GM12891 (cell line): ENCODE results near the gene RNU1-1. TPM values are rescaled to one million over a fixed set of nuclear protein-coding genes. Genes with fewer than 3 reads are reported as not detected.
"Not testable (repeated sequence)": the region's sequence is repeated elsewhere in the genome, so short reads cannot be mapped to it uniquely, and the experiment has no call there.

Experiments used
- DNase-seq: peaks from one replicate; pipeline ENCODE4 v3.0.0; 2011; ENCODE audit warnings: low spot score; ENCODE audit not compliant: insufficient read length
- FAIRE-seq: peaks from 2 replicates; lab custom pipeline; 2011; peaks lifted over from hg19 to GRCh38; lab: Jason Lieb, UNC
- POLR2A ChIP-seq: IDR thresholded peaks from 2 replicates; pipeline ENCODE4 v1.6.1; 2011; ENCODE audit warnings: low read depth, low read length, control low read depth
- POLR2AphosphoS5 ChIP-seq: IDR thresholded peaks from 2 replicates; pipeline ENCODE4 v1.6.1; 2011; ENCODE audit warnings: low read depth, low read length, control low read depth
- POU2F2 ChIP-seq: IDR thresholded peaks from 2 replicates; pipeline ENCODE4 v1.6.1; 2011; ENCODE audit warnings: low read depth, mild to moderate bottlenecking, control low read depth, low read length, moderate library complexity
- SPI1 ChIP-seq: IDR thresholded peaks from 2 replicates; pipeline ENCODE4 v1.6.1; 2011; ENCODE audit warnings: low read depth, low read length, control low read depth
- TAF1 ChIP-seq: IDR thresholded peaks from 2 replicates; pipeline ENCODE4 v1.6.1; 2011; ENCODE audit warnings: low read depth, low read length, control low read depth
- polyA plus RNA-seq: library from polyadenylated mRNA; unstranded; fragments of >200 nt; gene quantifications from one replicate; pipeline ENCODE4 v1.2.1, GENCODE V29; 2012; ENCODE audit warnings: low read depth, missing spikeins, inconsistent platforms; ENCODE audit not compliant: missing spikeins

Gene RNU1-1
- 40.8 TPM for polyA plus RNA-seq

DNA sequence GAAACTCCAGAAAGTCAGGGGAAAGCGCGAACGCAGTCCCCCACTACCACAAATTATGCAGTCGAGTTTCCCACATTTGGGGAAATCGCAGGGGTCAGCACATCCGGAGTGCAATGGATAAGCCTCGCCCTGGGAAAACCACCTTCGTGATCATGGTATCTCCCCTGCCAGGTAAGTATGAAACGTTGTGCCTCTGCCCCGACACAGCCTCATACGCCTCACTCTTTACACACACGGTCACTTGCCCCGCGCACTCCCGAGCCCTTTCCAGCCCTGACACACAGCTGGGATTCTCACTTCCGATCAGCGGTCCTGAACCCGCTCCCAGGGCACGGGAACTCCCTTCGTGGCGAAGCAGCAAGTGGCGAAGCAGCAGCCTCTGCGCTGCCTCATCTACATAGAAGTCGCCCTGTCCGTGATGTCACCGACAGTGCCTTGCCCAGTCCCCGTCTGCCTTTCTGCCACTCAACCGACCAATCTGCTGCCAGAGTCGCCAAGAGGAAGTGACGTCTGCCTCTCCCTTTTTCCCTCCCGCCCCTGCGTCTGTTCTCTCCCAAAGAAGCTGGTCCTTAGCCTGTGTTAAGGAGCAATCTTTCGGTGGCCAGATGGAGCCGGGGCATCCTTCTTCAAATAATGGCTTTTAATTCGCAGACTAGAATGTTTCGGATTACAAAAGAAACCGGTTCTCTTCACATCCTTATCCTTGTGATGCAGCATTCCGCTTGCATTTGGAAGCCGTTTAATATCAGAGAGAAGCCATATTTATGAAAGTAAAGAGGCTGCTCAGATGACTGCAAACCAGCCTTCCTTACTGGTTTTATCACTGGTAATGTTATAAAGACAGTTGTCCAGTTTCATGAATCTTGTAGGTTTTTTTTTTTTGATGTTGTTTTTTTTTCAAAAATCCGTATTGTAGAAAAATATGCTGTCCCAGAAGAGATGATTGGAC is at the start of gene RNU1-1:
TSS of gene RNU1-1 (minus strand) at position 179 of the 949 bp plus-strand sequence.
- DNase-seq, FAIRE-seq: not testable (repeated sequence)
- TF ChIP-seq POLR2A (0 out of 2 replicates have a peak, but pooled peaks have one; percentile 11), POU2F2 (peak; percentile 57), TAF1 (peak; percentile 26; the same call in 1 of the 2 replicates), POLR2AphosphoS5 (peak; percentile 72)

DNA sequence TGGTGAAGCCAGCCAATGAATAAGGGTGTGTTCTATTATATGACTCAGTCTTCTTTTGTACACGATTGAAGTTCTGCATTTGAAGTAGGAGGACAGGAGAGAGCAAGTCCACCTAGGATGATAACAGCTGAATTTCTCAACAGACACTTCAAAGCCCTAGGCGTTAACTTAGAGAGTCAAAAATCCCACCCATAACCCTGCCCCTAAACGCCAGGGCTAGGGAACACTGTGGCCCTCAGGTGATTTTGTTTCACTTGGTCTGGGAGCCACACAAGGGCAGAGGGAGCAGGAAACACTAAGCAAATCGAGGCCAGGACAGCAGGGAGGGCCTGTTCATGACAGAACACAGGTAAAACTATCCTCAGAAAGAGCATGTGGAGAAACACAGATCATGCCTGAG is 47.0 kb upstream of the RNU1-1 start:
- FAIRE-seq, DNase-seq: not testable (repeated sequence)

DNA sequence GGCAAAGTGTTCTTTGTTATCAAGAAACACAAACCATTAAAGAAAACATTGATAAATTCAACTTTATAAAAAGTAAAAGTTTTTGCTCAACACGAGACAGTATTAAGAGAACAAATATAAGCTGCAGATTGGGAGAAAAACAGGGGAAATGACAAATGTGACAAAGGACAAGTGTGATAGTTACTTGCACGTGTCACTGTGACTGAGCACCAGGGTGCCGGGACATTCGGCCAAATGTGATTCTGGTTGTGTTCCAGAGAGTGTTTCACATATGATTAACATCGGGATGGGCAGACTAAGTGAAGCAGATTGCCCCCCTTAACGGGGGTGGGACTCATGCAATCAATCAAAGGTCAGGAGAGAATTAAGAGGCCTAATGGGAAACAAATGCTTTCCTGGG is 46.4 kb upstream of the RNU1-1 start:
- not testable (repeated sequence) for FAIRE-seq, DNase-seq

DNA sequence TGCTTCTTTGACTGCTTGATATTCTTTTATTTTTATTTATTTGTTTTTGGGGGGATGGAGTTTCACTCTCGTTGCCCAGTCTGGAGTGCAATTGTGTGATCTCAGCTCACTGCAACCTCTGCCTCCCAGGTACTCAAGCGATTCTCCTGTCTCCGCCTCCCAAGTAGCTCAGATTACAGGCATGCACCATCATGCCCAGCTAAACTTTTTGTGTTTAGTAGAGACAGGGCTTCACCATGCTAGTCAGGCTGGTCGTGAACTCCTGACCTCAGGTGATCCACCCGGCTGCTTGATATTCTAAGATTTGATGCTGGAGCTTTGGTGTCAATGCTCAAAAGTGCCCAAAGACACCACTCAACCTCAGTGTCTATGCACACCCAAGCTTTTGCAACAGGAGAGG is 45.6 kb upstream of the RNU1-1 start:
- not testable (repeated sequence) for DNase-seq

DNA sequence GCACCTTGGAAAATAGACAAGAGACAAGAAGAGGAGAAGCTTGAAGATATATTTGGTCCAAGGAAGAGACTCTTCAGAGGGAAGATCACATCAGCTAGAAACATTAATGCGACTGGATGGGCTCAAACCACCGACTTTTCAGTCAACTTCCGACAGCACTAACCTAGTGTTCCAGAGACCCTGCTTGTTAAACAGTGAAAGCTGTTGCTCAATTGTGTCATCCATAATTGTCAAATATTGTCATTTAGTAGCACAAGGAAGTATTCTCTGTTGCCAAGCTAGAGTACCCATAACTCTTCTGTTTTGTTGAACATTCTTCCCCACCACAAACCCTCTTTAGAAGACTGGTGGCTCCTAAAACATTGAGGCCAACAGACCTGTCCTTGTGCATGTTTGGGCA is 42.9 kb upstream of the RNU1-1 start:
- FAIRE-seq, DNase-seq: not testable (repeated sequence)

More for the DNA sequence above, 45.6 kb upstream of the RNU1-1 start:
- FAIRE-seq: not testable (repeated sequence)

DNA sequence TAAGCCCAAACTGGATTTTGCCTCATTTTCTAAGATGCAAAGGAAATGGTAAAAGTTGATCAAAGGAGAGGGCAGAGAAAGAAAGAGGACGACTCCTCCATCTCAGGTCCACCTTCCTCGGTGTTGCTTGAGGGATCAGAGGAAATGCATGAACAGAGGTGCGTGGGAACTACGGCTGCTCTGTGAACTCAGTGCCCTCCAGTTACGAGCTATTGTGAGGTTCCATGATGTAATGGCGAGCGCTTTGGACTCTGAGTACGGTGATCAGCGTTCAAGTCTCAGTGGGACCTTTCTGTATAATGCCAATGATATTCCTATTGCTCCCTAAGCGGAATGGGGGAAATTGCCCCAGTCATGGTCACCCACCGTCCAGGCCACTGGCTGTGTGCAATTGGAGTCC is 39.2 kb upstream of the RNU1-1 start:
- not testable (repeated sequence) for DNase-seq, FAIRE-seq

DNA sequence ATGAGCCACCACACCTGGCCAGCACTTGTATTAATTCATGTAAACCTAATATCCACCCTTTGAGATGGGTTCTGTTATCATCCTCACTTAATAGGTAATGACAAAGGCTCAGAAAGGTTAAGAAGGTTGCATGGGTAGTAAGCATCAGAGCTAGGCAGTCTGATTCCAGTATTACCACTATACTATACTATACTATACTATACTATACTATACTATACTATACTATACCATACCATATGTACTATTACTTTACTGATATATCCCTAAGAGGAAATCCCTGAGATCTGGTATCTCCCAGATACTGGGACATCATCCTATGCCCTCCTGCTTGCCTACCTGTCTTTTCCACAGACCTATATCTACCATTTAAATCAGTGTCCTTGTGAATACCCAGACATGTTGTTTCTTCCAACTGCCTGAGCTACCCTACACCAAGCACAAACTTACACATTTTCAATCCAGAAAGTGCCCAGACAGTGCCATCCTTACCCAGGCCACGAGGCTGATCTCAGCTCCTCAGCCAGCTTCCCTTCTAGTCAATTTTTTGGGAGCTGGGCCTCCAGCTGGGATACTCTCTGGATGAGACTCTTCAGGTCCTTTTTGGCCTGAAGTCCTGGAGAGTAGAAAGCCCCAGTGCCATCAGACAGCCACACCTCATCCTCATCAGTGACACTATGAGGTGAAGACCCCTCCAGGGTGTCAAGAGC is 36.3 kb upstream of the RNU1-1 start:
- not testable (repeated sequence) for FAIRE-seq, DNase-seq

DNA sequence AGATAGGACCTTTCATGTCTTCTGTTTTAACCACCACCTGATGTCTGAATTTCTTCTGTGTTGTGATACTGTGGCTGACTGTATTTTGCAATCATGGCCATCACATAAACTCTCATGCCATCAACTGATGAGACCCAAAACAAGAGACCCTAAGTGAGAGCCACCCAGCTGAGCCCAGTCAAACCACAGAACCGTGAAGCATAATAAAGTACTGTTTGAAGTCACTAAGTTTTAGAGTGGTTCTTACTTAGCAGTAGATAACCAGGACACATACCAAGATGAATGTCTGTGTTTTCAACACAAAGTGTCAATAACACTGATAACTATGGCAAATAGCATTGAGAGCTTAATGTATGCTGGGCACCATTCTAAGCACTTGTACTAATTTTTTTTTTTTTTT is 35.5 kb upstream of the RNU1-1 start:
- DNase-seq, FAIRE-seq: not testable (repeated sequence)

DNA sequence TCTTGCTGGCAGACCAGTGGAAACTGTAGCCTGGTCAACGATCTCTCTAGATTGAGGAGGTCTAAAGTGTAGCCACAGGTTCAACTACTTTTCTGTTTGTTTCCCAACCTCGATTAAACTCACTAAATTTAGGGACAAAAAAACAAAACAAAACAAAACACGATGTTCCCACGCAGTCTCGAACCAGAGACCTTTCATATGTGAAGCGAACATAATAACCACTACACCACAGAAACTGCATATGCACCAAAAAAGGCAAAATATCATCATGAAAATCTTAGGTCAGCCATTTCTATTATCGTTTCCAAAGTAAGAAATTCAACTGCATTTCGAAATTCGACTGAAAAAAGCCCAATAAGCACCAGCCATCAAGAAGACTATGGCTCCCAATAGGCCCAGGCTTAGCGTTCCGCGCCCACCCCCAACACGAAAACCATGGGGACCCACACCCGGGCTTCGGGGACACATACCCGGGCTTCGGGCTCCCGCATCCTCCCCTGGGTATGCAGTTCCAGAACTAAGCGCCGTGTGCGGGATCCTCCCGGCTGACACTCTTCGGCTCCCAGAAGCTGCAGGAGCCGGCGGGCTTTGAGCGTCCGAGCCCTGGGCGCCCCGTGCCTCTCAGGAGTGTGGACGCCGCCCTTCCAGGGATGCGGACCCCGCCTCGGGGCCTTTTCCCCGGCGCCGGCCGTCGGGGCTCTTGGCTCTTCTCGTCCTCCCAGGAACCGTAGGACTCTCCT is 33.6 kb upstream of the RNU1-1 start:
- FAIRE-seq, DNase-seq: not testable (repeated sequence)

DNA sequence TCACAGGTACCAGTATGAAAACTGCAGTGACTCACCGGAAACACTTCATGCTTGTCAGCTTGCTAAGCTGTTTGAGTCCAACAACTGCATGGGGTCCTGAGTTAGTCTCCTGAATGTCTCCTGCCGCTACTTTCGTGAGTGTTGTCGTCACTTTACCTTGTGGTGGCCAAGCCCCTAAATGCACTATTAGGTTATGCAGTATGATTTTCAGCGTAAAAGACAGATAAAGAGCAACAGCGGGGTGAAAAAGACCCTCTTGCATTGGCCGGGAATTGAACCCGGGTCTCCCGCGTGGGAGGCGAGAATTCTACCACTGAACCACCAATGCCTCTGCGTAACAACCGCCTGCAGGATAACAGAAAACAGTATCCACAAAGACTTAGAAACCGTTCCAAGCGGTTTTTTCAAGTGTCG is 31.6 kb upstream of the RNU1-1 start:
- DNase-seq, FAIRE-seq: not testable (repeated sequence)

DNA sequence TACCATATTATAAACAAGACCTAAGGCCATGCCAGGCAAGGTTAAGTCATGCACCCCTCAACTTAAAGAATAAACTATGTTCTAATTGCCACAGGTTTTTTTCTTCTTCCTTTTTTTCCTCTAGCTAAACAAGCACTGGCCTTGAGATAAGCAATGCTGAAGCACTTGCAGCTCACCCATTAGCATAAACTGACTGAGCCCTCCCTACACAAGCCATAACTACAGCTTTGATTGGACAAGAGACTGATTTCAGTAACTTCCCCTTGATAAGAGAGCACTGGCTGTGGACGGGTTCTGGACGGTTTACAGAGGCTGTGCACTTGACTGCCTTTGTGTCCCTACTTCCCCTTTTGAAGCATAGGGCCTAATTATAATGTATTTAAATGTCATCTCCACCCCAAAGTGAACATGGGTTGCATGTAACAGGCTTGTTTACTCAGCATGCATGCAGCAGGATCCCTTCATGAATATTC is 26.4 kb upstream of the RNU1-1 start:
- DNase-seq, FAIRE-seq: not testable (repeated sequence)
- TF ChIP-seq POU2F2: 0 out of 2 replicates have a peak, but pooled peaks have one; percentile 37
- peak; percentile 53 for TF ChIP-seq SPI1

DNA sequence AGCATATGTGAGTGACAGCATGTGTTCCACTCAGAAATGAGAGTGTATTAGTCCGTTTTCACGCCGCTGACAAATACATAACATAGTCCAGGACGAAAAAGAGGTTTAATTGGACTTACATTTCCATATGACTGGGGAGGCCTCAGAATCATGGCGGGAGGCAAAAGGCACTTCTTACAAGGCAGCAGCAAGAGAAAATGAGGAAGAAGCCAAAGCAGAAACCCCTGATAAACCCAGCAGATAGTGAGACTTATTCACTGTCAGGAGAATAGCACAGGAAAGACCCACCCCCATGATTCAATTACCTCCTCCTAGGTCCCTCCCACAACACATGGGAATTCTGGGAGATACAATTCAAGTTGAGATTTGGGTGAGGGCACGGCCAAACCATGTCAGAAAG is 23.4 kb upstream of the RNU1-1 start:
- not testable (repeated sequence) for DNase-seq, FAIRE-seq

DNA sequence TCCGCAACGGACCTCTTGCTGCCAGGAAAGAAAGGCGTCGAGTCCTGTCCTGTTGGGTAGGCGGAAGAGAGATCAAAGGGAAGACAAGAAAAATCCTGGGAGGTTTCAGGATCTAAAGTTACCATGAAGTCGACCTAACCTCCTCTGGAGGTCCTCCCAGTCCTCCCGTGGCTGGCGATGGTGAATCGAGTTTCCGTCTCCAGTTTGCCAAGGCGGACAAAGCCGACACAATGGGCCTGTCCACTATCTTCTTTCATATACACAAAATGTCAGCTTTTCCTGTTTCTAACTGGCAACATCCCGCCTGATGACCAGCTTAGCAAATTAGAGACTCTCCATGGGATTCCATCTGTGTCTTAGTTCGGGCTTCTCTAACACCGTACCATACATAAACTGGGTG is 22.7 kb upstream of the RNU1-1 start:
- FAIRE-seq, DNase-seq: not testable (repeated sequence)

DNA sequence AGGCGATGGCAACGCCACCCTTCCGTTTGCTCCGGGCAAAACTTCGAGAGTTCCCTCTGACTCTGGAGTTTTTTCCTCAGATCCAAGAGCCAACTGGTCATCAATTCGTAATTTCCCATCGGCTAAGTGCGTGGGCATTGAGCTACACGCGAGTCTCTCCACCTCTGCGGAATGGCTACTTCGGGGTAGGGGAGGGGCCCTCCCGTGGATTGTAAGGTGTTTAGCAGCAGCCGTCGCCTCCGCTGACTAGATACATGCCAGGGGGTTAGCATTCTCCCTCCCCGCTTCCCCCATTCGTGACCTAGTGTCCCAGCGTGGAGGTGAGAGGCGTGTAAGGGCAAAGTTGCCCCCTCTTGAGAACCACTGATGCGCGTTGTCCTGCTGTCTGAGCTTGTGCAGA is 21.8 kb upstream of the RNU1-1 start:
- DNase-seq, FAIRE-seq: not testable (repeated sequence)

DNA sequence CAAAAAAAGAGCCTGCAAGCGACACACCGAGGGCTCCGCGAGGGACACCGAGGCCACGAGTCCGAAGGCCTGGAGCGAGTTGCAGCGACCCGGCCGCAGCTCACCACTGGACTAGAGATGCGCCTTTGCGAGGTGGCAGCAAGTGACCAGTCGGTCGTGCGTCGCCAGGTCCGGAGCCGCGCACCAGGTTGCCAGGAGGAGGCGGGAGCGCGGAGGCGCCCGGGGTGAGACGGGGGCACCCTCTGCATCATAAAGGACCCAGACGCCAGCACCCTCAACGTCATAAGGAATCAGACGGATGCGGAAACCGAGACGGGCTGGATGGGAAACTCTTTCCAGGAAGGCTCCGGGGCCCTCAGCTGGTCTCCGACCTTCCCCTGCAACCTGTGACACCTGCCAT is 21.4 kb upstream of the RNU1-1 start:
- not testable (repeated sequence) for FAIRE-seq, DNase-seq

DNA sequence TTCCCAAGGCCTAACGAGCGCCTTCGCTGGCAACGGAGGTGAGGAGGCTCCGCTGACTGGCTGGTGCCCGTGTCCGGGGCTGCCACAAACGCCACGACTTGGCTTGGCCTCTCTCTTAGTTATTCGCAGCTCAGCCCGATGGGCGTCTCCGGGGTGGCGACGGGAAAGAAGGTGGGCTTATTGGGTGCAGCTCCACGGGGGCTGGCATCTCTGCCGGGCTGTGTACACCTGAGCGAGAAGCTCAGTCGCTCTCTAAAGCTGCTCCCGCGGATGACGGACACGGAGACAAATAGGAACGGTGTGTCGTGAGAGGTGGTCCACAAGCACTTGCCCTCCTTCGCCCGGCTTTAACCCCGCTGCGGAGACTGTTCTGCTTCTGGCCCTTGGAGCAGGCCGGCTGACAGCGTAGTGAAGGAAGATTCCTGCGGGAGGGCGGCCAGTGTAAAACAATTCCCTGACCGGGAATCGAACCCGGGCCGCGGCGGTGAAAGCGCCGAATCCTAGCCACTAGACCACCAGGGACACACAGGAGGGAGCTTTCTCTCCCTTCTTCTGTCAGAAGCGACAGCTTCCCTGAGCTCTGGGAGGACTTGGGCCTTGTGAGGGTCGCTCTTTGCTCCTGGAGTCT is 20.9 kb upstream of the RNU1-1 start:
- DNase-seq, FAIRE-seq: not testable (repeated sequence)

DNA sequence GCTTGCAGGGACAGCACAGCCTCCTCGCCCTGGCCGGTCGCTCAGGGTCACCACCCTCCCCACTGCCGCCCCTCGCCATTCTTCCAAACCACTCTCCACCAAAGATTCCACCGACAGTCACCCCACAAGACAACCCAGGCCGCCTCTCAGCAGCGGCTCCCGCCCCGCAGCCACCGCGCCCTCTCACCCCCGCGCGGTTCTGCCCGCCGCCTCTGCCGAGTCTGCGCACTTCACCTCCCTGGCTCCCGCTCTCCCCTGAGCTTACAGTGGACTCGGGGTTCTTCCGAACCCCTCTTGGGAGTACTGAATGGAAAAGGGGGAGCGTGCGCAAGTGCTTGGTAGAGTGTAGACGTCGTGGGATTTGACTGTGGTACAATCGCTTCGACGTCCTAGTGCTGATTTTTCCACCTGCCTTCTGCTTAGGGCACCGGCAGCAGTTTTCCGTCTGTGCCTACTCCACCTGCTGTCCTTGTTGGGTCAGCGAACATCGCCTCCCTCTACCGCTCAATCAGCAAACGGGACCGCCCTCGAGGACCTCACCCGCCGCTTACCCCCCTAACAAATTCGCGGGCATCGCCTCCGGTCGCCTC is 20.2 kb upstream of the RNU1-1 start:
- not testable (repeated sequence) for DNase-seq, FAIRE-seq
